GM18861 (cell line): ENCODE results near the gene KLHDC7A.

Experiments used
- ATAC-seq: cut with Tn5 transposase; IDR thresholded peaks from one replicate; pipeline ENCODE4 v1.9.1; 2021; ENCODE audit not compliant: unreplicated experiment

The KLHDC7A gene

GRCh38 chr1:18470671-18471355 is 9.9 kb upstream of the KLHDC7A start:
- ATAC-seq = no peak

GRCh38 chr1:18473195-18473815 is 7.4 kb upstream of the KLHDC7A start:
- ATAC-seq = no peak

DNA sequence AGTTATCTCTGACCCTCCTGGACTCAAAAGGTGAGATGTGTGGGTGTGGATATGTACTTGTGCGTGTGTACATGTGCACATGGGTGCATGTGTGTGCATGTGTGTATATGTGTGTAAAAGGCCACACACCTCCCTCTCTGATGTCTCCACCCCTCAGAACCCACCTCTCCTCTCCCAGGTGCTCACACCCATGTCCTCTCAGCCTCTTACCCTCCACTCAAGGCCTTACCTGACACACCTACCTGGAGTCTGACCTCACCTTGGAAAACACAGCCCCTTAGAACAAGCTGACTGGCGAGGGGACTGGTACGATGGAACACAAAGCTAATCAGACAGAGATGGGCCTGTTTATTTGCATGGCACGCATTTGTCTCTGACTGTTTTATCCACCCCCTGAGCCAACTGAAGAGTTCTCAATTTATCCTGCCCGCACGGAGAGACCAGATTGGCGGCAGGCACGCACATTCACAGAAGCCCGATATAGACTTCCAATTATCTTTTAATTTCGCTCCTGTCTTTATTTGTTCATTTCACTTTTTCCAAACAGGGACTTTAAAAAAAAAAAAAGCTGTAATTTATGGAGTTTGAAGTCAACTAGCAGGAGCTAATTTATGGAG is 6.1 kb upstream of the KLHDC7A start:
- no peak for ATAC-seq

DNA sequence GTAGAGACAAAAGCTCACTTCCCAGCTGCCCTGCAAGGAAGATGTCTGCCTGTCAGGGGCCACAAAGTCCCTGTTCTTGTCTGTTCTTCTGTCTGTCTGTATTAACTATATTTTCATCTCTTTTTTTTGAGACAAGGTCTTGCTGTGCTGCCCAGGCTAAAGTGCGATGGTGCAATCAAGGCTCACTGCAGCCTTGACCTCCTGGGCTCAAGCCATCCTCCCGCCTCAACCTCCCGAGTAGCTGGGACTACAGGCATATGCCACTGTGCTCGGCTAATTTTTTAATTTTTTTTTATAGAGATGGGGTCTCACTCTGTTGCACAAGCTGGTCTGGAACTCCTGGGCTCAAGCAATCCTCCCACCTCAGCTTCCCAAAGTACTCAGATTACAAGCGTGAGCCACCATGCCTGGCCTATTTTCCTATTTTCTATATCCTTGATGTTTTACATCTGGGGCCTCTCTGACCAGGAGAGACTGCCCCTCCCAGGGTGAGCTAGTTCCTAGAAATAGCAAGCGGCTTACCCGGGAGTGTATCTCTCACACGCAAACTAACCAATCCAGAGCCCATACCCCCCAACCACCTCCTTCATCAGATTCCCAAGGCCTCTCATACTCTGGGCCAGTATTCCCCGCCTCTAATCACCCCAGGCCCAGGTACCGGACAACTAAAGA is 5.4 kb upstream of the KLHDC7A start:
- no peak for ATAC-seq

DNA sequence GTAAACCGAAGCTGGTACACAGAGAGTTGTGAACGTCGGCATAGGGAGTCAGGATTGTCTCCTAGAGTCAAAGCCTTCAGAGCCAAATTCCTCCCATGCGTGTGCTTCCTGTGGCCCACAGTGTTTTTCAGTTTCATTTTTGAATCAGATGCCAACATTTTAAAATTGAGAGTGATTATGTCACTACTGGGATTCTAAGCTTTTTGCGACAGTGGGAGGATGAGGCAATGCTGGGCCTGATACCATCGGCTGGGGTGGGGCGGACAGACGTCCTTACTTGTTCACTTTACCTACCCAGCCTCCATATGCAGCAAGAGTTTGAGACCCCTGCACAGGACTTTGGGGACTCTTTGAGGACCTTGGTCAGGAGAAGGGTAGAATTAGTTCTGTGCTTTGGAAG is 1.3 kb upstream of the KLHDC7A start:
- no peak for ATAC-seq

DNA sequence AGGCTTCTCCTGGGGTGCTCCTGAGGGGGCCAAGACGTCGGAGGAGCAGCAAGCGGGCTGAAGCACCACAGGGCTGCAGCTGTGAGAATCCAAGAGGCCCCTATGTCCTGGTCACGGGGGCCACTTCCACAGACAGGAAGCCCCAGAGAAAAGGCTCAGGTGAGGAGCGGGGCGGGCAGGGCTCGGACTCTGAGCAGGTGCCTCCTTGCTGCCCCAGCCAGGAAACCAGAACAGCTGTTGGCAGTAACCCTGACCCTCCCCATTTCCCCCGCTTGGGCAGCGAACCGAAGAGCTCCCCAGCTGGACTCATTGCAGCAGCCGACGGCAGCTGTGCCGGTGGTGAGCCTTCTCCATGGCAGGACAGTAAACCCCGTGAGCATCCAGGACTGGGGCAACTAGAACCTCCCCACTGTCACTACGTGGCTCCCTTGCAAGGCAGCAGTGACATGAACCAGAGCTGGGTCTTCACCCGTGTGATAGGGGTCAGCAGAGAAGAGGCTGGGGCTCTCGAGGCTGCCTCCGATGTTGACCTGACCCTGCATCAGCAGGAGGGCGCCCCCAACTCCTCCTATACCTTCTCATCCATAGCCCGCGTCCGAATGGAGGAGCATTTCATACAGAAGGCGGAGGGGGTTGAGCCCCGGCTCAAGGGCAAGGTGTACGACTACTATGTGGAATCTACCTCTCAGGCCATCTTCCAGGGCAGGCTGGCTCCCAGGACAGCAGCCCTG is 625 bp downstream of the KLHDC7A start:
- ATAC-seq = no peak

DNA sequence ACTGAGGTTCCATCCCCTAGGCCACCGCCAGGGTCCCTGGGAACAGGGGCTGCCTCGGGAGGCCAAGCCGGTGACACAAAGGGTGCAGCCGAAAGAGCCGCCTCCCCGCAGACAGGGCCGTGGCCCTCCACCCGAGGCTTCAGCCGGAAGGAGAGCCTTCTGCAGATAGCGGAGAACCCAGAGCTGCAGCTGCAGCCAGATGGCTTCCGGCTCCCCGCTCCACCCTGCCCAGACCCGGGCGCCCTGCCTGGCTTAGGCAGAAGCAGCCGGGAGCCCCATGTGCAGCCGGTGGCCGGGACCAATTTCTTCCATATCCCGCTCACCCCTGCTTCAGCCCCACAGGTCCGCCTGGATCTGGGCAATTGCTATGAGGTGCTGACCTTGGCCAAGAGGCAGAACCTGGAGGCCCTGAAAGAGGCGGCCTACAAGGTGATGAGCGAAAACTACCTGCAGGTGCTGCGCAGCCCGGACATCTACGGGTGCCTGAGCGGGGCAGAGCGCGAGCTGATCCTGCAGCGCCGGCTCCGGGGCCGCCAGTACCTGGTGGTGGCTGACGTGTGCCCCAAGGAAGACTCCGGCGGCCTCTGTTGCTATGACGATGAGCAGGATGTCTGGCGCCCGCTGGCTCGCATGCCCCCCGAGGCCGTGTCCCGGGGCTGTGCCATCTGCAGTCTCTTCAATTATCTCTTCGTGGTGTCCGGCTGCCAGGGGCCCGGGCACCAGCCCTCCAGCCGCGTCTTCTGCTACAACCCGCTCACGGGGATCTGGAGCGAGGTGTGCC is 1.4 kb downstream of the KLHDC7A start:
- ATAC-seq = no peak

DNA sequence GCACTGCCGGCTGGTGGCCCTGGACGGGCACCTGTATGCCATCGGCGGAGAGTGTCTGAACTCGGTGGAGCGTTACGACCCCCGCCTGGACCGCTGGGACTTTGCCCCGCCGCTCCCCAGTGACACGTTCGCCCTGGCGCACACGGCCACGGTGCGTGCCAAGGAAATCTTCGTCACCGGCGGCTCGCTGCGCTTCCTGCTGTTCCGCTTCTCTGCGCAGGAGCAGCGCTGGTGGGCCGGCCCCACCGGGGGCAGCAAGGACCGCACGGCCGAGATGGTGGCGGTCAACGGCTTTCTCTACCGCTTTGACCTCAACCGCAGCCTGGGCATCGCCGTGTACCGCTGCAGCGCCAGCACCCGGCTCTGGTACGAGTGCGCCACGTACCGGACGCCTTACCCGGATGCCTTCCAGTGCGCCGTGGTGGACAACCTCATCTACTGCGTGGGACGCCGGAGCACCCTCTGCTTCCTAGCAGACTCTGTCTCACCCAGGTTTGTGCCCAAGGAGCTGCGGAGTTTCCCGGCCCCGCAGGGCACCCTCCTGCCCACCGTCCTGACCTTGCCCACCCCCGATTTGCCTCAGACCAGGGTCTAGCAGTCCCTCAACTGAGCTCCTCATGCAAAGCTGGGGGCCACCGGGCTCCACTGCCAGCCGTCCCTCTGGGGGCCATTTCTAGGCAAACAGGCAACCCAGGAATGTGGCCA is 2.1 kb downstream of the KLHDC7A start:
- no peak for ATAC-seq

GRCh38 chr1:18484276-18484675 is 3.5 kb downstream of the KLHDC7A start:
- no peak for ATAC-seq

DNA sequence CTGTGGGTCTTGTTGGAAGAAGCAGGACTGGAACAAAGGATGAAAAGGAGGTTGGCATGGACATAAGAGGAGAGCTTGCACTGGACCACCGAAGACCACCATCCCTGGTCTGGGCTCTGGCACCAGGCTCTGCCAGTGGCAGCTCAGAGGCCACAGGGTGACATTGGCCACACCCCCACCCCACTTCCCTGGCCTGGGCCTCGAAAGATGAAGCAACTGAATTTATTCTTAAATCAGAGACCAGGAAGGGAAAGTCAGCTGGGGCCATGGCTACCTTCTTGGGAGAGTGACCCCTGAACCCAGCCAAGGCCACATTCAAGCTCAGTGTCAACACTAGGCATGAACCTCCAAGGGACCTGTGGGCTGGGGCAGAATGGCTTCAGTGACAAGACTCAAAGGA is 4.0 kb downstream of the KLHDC7A start:
- no peak for ATAC-seq

DNA sequence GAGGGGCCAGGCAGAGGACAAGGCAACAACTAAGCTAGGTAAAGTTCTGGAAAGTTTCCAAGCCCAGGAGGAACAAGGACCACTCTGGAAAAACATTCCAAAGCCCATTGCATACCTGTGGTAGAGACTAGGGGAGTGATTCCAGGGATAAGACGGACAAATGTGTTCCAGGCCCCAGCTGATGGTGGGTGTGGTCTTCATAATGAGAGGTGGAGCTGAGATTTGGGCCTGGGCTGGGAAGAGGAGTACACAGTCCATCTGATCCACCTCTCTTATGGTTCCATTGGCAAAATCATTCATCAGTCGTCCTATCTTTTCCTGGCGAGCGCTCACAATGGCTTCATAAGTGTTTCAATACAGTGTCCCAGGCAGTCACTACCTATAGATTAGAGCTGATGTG is 4.5 kb downstream of the KLHDC7A start:
- ATAC-seq = no peak

DNA sequence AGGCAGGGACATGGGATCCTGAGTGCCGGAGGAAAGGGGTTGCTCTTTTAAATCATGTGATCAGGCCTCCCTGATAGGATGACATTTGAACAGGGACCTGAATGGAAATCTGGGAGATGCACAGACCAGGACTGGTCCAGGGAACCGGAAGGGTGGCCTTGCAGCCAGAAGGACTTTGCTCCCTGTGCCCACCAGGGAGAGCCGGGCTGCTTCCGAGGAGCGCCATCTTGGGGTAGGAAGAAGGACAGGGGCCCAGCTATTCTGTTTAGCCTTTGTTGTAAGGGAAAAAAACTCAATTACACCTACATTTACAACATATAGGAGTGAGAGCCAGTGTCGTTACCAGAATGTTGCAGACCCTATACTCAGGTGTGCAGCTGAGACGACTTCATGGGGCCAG is 5.5 kb downstream of the KLHDC7A start:
- no peak for ATAC-seq

- no peak for ATAC-seq
Observed at GRCh38 chr1:18489417-18490143, 8.8 kb downstream of the KLHDC7A start.

DNA sequence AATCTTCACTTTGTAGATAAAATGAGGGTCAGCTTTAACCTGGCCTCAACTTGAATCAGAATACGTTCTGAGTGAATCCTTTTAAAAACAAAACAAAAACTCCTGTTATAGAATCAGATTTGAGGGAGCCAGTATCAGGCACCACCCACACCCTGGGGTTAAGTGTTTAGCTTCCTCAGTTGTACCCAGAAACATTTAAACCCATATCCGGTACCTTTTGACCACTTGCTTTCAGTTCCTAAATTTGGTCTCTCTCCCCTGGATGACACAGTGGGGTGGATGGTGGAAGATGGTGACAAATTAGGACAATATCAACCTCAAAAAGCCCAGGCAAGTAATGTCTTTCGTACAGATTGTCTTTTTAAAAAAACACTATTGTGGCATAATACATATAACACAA is 10.4 kb downstream of the KLHDC7A start:
- ATAC-seq = no peak

GRCh38 chr1:18494304-18494703 is 13.6 kb downstream of the KLHDC7A start:
- ATAC-seq = no peak

DNA sequence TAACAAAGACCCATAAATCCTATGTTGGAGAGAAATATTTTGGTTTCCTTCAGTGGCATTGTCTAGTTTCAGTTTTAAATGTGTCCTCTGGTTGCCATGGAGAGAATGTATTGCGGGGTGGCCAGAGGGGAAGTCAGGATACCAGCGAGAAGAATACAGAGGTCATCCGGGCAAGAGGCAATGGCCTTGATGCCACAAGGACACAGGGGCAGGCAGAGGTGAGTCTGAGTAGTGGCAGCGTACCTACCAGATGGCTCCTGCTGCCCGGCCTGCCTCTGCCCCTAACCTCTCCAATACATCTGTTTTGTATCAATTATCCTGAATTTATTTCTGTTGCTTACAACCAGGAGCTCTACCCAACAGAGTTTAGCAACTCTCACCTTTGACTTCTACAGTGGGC is 14.9 kb downstream of the KLHDC7A start:
- no peak for ATAC-seq

- ATAC-seq = no peak
Observed at GRCh38 chr1:18496056-18496455, 15.3 kb downstream of the KLHDC7A start.

- ATAC-seq = no peak
Observed at GRCh38 chr1:18496497-18497235, 15.9 kb downstream of the KLHDC7A start.

DNA sequence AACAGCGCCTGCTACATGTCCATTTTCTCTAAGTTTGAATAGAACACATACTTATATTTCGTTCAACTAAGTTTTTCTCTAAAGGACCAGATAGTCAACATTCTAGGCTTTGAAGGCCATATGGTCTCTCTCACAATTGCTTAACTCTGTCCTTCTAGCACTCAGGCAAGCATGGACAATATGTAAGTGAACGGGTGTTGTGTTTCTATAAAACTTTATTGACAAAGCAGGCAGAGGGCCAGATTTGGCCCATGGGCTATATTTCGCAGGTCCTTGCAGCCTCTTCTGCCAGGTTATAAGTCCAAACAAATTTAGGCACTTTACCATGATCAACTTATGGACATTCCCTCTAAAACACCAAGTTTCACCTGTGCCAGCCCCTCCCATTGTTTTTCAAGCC is 21.1 kb downstream of the KLHDC7A start:
- no peak for ATAC-seq
